Uterus (tissue), 2 donors: ENCODE measurements around the gene BOD1.

Experiments
- POLR2A ChIP-seq, 2 donors: fragments of 450-650 bp; IDR thresholded peaks; one replicate each; pipeline ENCODE4 v1.6.1; 2016; ENCODE audit warnings: antibody characterized with exemption in 2 of 2, mild to moderate bottlenecking in 1 of 2, moderate library complexity in 1 of 2
- TF ChIP-seq, protein P1 (sequence below), 4 experiments: fragments of 200-600 bp in 2 of 4; fragments of 450-650 bp in 2 of 4; sonication (generic) in 2 of 4; IDR thresholded peaks; one replicate each; pipeline ENCODE4 v1.5.1; 2016 to 2019; ENCODE audit warnings: antibody characterized with exemption in 4 of 4, mild to moderate bottlenecking in 2 of 4, moderate library complexity in 1 of 4

GRCh38 chr5:173665326-173665725 lies 48.9 kb upstream of the BOD1 start:
- TF ChIP-seq, protein P1, sequence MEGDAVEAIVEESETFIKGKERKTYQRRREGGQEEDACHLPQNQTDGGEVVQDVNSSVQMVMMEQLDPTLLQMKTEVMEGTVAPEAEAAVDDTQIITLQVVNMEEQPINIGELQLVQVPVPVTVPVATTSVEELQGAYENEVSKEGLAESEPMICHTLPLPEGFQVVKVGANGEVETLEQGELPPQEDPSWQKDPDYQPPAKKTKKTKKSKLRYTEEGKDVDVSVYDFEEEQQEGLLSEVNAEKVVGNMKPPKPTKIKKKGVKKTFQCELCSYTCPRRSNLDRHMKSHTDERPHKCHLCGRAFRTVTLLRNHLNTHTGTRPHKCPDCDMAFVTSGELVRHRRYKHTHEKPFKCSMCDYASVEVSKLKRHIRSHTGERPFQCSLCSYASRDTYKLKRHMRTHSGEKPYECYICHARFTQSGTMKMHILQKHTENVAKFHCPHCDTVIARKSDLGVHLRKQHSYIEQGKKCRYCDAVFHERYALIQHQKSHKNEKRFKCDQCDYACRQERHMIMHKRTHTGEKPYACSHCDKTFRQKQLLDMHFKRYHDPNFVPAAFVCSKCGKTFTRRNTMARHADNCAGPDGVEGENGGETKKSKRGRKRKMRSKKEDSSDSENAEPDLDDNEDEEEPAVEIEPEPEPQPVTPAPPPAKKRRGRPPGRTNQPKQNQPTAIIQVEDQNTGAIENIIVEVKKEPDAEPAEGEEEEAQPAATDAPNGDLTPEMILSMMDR (IDR thresholded peaks at IDR 0.05): no peak
- no peak for TF ChIP-seq POLR2A (IDR thresholded peaks at IDR 0.05)
